Activated gamma-delta T cell treated with anti-CD3 and anti-CD28 coated beads, Interleukin-2, amount 50 U/mL, for 16 hours (primary cell): Measurements from ENCODE around the gene MIEF1.
A peak's percentile ranks its signal among the peaks of the same experiment; 100 is the strongest.

Experiments
- DNase-seq: peaks from one replicate; pipeline ENCODE4 v3.0.0-alpha.2; 2020; ENCODE audit warnings: low read depth

The MIEF1 gene

GRCh38 chr22:39528681-39529486 lies 26.8 kb downstream of the MIEF1 start:
- DNase-seq = peak; percentile 86

GRCh38 chr22:39529487-39529851 lies 27.4 kb downstream of the MIEF1 start:
- no peak for DNase-seq

GRCh38 chr22:39530116-39530515 lies 28.0 kb downstream of the MIEF1 start:
- no peak for DNase-seq

GRCh38 chr22:39530692-39531331 lies 28.7 kb downstream of the MIEF1 start:
- DNase-seq = no peak

- DNase-seq = peak; percentile 100
Measured at GRCh38 chr22:39532215-39533073, 30.4 kb downstream of the MIEF1 start, which contains the start of gene RPS19BP1. Gene RPS19BP1, minus strand, starts transcription at chr22:39532748. Its CDS starts 10 bp downstream, at chr22:39532738.

- DNase-seq = no peak
Measured at GRCh38 chr22:39534092-39534506, 32.0 kb downstream of the MIEF1 start.

GRCh38 chr22:39534591-39535356 lies 32.7 kb downstream of the MIEF1 start:
- peak; percentile 78 for DNase-seq

GRCh38 chr22:39535357-39535725 lies 33.3 kb downstream of the MIEF1 start:
- DNase-seq = no peak

GRCh38 chr22:39535831-39536449 lies 33.9 kb downstream of the MIEF1 start:
- DNase-seq = no peak

- DNase-seq = no peak
Measured at GRCh38 chr22:39536711-39537110, 34.6 kb downstream of the MIEF1 start.

- no peak for DNase-seq
Measured at GRCh38 chr22:39537975-39538374, 35.9 kb downstream of the MIEF1 start.

GRCh38 chr22:39543095-39543494 lies 41.0 kb downstream of the MIEF1 start:
- DNase-seq = no peak

- DNase-seq = peak; percentile 58
Measured at GRCh38 chr22:39545386-39546365, 43.6 kb downstream of the MIEF1 start.

GRCh38 chr22:39546889-39547586 lies 44.9 kb downstream of the MIEF1 start:
- DNase-seq = no peak

GRCh38 chr22:39547587-39547947 lies 45.5 kb downstream of the MIEF1 start:
- no peak for DNase-seq

- no peak for DNase-seq
Measured at GRCh38 chr22:39553429-39553828, 51.3 kb downstream of the MIEF1 start.

GRCh38 chr22:39554151-39554550 lies 52.1 kb downstream of the MIEF1 start:
- DNase-seq = no peak

GRCh38 chr22:39556970-39557841 lies 55.1 kb downstream of the MIEF1 start:
- DNase-seq = no peak
